Measurements from ENCODE around the gene CDK5R1.
"Not testable (repeated sequence)": the region's sequence is repeated elsewhere in the genome, so short reads cannot be mapped to it uniquely, and the experiment has no call there.

The CDK5R1 gene

GRCh38 chr17:32449963-32450362 lies 36.8 kb upstream of the CDK5R1 start:
- no peak for TF ChIP-seq Cebpa-rat (IDR thresholded peaks at IDR 0.05)
- Histone ChIP-seq H4K20me1 (peaks cover 86% of the 10 kb centered on the region), H3K27ac (no peak overlapping the region), H3K27me3 (no peaks in the 10 kb centered on the region), H3K4me1 (peaks cover 20% of the 10 kb centered on the region), H3K4me2 (no peak overlapping the region), H3K9ac (no peak overlapping the region), H3K36me3 (peaks cover 83% of the 10 kb centered on the region), H3K9me3 (no peaks in the 10 kb centered on the region), H3K4me3 (no peak overlapping the region)

- H4K20me1 ChIP-seq = peaks cover 85% of the 10 kb centered on the region
- not testable (repeated sequence) for H3K4me3 ChIP-seq, H3K4me2 ChIP-seq, H3K9me3 ChIP-seq, H3K27me3 ChIP-seq, H3K27ac ChIP-seq, H3K9ac ChIP-seq
- H3K4me1 ChIP-seq = peaks cover 17% of the 10 kb centered on the region
- peaks cover 87% of the 10 kb centered on the region for H3K36me3 ChIP-seq
Measured at GRCh38 chr17:32450379-32450778, 36.4 kb upstream of the CDK5R1 start.

- no peak overlapping the region for H3K4me3 ChIP-seq
- H3K4me1 ChIP-seq = peaks cover 2% of the 10 kb centered on the region
- no peaks in the 10 kb centered on the region for H3K9me3 ChIP-seq
- H3K9ac ChIP-seq = no peak overlapping the region
- no peak overlapping the region for H3K27ac ChIP-seq
- peaks cover 99% of the 10 kb centered on the region for H3K36me3 ChIP-seq
- peaks cover 79% of the 10 kb centered on the region for H4K20me1 ChIP-seq
- TF ChIP-seq Cebpa-rat (IDR thresholded peaks at IDR 0.05) = no peak
- no peak overlapping the region for H3K4me2 ChIP-seq
- no peaks in the 10 kb centered on the region for H3K27me3 ChIP-seq
Measured at GRCh38 chr17:32451879-32452278, 34.9 kb upstream of the CDK5R1 start.

- H3K36me3 ChIP-seq = peaks cover 99% of the 10 kb centered on the region
- H3K27me3 ChIP-seq = no peaks in the 10 kb centered on the region
- H3K9me3 ChIP-seq = no peaks in the 10 kb centered on the region
- peaks cover 79% of the 10 kb centered on the region for H4K20me1 ChIP-seq
- H3K27ac ChIP-seq = no peak overlapping the region
- no peak for TF ChIP-seq Cebpa-rat (IDR thresholded peaks at IDR 0.05)
- H3K4me3 ChIP-seq = no peak overlapping the region
- H3K4me2 ChIP-seq = no peak overlapping the region
- no peaks in the 10 kb centered on the region for H3K4me1 ChIP-seq
- H3K9ac ChIP-seq = no peak overlapping the region
Measured at GRCh38 chr17:32452281-32452680, 34.5 kb upstream of the CDK5R1 start.

GRCh38 chr17:32453370-32453769 lies 33.4 kb upstream of the CDK5R1 start:
- Histone ChIP-seq H3K36me3 (peaks cover 99% of the 10 kb centered on the region), H4K20me1 (peaks cover 86% of the 10 kb centered on the region), H3K9ac (no peak overlapping the region), H3K27me3 (no peaks in the 10 kb centered on the region), H3K4me2 (no peak overlapping the region), H3K9me3 (no peaks in the 10 kb centered on the region), H3K4me1 (no peaks in the 10 kb centered on the region), H3K27ac (no peak overlapping the region), H3K4me3 (no peak overlapping the region)
- no peak for TF ChIP-seq Cebpa-rat (IDR thresholded peaks at IDR 0.05)

- H3K9me3 ChIP-seq = no peaks in the 10 kb centered on the region
- H4K20me1 ChIP-seq = peaks cover 85% of the 10 kb centered on the region
- no peaks in the 10 kb centered on the region for H3K4me1 ChIP-seq
- H3K36me3 ChIP-seq = peaks cover 99% of the 10 kb centered on the region
- H3K4me2 ChIP-seq = no peak overlapping the region
- no peaks in the 10 kb centered on the region for H3K27me3 ChIP-seq
- TF ChIP-seq Cebpa-rat (IDR thresholded peaks at IDR 0.05) = no peak
- no peak overlapping the region for H3K27ac ChIP-seq
- H3K4me3 ChIP-seq = no peak overlapping the region
- no peak overlapping the region for H3K9ac ChIP-seq
Measured at GRCh38 chr17:32458371-32458770, 28.4 kb upstream of the CDK5R1 start.

- no peaks in the 10 kb centered on the region for H3K27me3 ChIP-seq
- H3K4me2 ChIP-seq = no peak overlapping the region
- H4K20me1 ChIP-seq = peaks cover 79% of the 10 kb centered on the region
- no peak overlapping the region for H3K27ac ChIP-seq
- no peak for TF ChIP-seq Cebpa-rat (IDR thresholded peaks at IDR 0.05)
- no peaks in the 10 kb centered on the region for H3K9me3 ChIP-seq
- peaks cover 98% of the 10 kb centered on the region for H3K36me3 ChIP-seq
- H3K9ac ChIP-seq = no peak overlapping the region
- H3K4me1 ChIP-seq = no peaks in the 10 kb centered on the region
- H3K4me3 ChIP-seq = no peak overlapping the region
Measured at GRCh38 chr17:32460054-32460453, 26.7 kb upstream of the CDK5R1 start.

GRCh38 chr17:32461498-32461852 lies 25.3 kb upstream of the CDK5R1 start:
- H3K27ac ChIP-seq = no peak overlapping the region
- H3K9ac ChIP-seq = no peak overlapping the region
- H3K27me3 ChIP-seq = no peaks in the 10 kb centered on the region
- no peaks in the 10 kb centered on the region for H3K4me1 ChIP-seq
- H3K4me2 ChIP-seq = no peak overlapping the region
- TF ChIP-seq Cebpa-rat (IDR thresholded peaks at IDR 0.05) = no peak
- peaks cover 99% of the 10 kb centered on the region for H3K36me3 ChIP-seq
- no peaks in the 10 kb centered on the region for H3K9me3 ChIP-seq
- no peak overlapping the region for H3K4me3 ChIP-seq
- H4K20me1 ChIP-seq = peaks cover 80% of the 10 kb centered on the region

GRCh38 chr17:32461853-32462617 lies 24.8 kb upstream of the CDK5R1 start:
- Histone ChIP-seq H3K27me3 (no peaks in the 10 kb centered on the region), H3K4me3 (no peak overlapping the region), H3K9me3 (no peaks in the 10 kb centered on the region), H3K9ac (no peak overlapping the region), H3K36me3 (peaks cover 99% of the 10 kb centered on the region), H3K27ac (no peak overlapping the region), H4K20me1 (peaks cover 74% of the 10 kb centered on the region), H3K4me1 (no peaks in the 10 kb centered on the region), H3K4me2 (no peak overlapping the region)
- TF ChIP-seq Cebpa-rat (IDR thresholded peaks at IDR 0.05) = no peak

GRCh38 chr17:32463304-32463703 lies 23.5 kb upstream of the CDK5R1 start:
- no peak overlapping the region for H3K27ac ChIP-seq
- H3K9me3 ChIP-seq = no peaks in the 10 kb centered on the region
- no peaks in the 10 kb centered on the region for H3K27me3 ChIP-seq
- no peak for TF ChIP-seq Cebpa-rat (IDR thresholded peaks at IDR 0.05)
- H3K4me1 ChIP-seq = no peaks in the 10 kb centered on the region
- H3K9ac ChIP-seq = no peak overlapping the region
- H4K20me1 ChIP-seq = peaks cover 62% of the 10 kb centered on the region
- H3K4me3 ChIP-seq = no peak overlapping the region
- peaks cover 99% of the 10 kb centered on the region for H3K36me3 ChIP-seq
- H3K4me2 ChIP-seq = no peak overlapping the region

GRCh38 chr17:32464374-32464773 lies 22.4 kb upstream of the CDK5R1 start:
- H3K4me2 ChIP-seq = no peak overlapping the region
- peaks cover 99% of the 10 kb centered on the region for H3K36me3 ChIP-seq
- peaks cover 57% of the 10 kb centered on the region for H4K20me1 ChIP-seq
- no peaks in the 10 kb centered on the region for H3K9me3 ChIP-seq
- H3K27ac ChIP-seq = no peak overlapping the region
- H3K9ac ChIP-seq = no peak overlapping the region
- H3K4me1 ChIP-seq = no peaks in the 10 kb centered on the region
- no peaks in the 10 kb centered on the region for H3K27me3 ChIP-seq
- H3K4me3 ChIP-seq = no peak overlapping the region
- TF ChIP-seq Cebpa-rat (IDR thresholded peaks at IDR 0.05) = no peak

Data from BLaER1 (cell line).